Measurements from ENCODE around the gene ATG16L2.
"Not testable (repeated sequence)": the region's sequence is repeated elsewhere in the genome, so short reads cannot be mapped to it uniquely, and the experiment has no call there.

Gene ATG16L2

DNA sequence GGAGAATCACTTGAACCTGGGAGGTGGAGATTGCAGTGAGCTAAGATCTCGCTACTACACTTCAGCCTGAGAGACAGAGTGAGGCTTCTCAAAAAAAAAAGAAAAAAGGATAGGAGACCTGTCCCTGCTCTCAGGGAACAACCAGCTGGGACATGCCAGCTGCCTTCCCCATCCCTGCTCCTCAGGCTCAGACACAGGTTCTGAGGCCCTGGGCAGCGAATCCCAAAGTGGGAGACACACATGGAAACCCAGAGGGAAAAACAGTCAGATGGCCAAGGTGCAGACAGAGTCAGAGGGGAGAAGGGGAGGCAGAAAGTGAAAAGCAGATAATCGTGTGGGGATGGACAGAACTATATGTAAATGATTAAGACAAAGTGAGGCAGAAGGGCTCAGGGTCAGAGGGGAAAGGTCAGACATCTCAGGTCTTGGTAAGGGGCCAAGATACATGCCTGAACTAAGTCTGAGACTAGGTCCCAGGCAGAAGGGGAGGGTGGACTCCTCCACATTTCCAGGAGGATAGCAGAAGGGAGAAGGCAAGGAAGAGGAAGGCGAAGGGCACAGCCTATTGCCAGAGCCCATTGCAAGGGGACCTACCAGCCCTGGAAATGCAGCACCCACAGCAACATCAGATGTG lies 34.6 kb upstream of the ATG16L2 start:
- FAIRE-seq (no peak), DNase-seq (ENCODE audit: insufficient read length, low spot score) (no peak)

DNA sequence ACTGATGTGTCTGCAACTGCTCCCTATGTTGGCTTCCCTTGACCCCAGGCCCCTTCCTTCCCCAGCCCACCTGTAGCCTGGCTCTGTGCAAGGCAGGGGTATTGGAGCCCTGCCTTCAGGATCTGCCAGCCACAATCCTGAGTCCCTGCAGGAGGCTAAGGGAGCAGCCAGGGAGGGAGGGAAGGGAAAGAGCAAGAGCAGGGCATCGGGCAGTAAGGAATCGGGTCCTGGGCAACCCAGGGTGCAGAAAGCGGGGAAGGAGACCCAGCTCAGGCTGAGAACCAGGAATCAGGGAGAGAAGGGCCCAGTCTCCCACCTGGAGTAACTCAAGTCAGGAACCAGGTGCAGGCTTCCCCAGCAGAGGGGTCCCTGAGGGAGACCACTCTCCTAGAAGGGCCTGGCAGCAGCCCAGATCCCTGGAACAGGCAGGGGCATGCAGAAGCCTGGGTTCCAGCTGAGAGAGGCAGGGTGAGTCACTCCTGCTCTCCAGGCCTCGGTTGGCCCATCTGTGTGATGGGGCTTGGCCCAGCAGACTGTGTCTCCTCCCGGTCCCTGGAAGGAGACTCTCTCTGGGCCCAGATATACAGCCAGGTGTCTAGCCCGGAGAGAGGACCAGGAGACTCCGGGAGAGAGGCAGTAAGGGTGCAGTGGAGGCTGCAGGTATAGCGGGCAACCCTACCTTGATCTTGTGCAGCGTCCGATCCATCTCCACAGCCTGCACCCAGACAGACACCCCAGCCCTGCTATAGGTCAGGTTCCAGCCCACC lies 33.7 kb upstream of the ATG16L2 start:
- no peak for FAIRE-seq
- DNase-seq (ENCODE audit: insufficient read length, low spot score) = no peak

DNA sequence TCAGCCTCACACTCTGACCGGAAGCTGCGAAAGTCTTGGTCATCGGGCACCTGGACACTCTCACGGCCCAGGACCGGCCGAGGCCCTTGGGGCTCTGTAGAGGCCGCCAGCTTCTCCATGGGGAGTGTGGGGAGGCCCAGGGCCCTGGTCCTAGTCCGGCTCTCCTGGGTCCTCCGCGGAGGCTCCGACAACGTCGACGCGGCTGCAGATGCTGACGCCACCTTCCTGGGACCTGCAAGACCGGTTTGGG lies 33.2 kb upstream of the ATG16L2 start:
- FAIRE-seq = no peak
- no peak for DNase-seq (ENCODE audit: insufficient read length, low spot score)

DNA sequence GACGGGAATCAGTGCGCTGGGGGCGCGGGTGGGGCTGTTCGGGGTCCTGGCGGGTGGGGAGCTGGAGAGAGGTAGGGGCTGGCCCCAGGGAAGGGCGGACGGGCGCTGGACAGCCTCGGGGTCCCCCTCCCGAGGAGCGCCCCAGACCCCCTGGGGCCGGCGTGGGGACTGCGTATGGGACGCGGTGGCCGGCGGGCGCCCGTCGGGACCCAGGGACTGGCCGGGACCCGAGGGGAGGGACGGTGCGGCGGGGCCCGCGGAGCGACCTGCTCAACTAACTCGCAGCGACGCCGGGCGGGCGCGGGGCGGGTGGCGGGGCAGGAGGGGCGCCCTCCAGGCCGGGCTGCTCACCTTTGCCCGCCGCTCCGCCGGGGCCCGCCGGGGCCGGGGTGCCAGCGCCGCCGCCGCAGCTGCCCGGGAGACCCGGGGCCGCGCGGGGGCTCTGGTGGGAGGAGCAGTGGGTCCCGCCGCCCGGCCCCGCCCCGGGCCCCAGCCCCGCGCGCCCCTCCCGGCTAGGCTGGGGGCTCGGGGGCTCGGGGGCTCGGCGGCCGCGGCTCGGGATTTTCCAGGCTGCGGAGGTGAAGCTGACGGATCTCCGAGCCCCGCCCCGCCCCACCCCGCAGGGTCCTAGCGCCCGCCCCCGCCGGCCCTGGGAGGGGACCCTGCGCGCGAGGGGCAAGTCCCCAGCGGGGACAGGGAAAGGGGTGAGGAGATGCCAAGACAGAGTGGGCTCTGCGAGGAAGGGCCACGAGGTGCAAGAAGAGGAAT lies 32.7 kb upstream of the ATG16L2 start:
- peak; percentile 90 for DNase-seq (ENCODE audit: insufficient read length, low spot score)
- no peak for FAIRE-seq

DNA sequence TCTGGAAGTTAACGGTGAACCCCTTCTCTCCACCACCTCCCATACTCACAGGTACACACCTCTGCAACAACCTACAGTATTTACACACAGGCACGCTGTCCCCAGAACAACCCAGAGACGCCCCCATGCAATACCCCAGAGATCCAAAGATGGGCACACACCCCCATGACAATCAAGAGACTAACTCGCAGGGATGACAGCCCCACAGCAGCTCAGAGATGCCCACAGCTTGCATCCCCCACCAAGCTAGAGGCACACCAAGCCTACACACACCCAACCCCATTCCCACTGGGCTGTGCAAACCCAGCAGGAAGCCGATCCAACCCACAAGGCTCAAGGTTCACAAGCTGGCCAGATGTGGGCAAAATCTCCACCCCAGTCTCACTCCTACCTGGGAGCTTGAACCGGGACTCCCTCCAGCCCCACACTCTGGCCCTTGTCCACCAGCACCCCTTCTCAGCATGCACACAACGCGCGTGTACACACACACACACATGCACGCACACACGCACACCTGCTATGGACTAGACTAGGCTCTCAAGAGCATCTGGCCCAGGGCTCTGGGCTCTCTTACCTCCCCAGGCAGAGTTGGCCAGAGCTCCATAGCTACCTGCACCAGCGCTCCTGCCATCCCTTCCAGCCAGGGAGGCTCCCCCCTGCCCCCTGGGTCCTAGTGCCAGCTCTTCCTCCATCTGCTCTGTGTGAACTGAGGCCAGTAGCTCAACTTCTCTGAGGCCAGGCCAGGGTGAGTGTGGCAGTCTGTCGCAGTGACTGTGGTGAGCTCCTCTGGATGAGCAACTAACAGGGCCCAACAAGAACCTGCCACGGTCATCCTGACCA lies 31.9 kb upstream of the ATG16L2 start:
- FAIRE-seq (peak; percentile 4), DNase-seq (ENCODE audit: insufficient read length, low spot score) (no peak)

DNA sequence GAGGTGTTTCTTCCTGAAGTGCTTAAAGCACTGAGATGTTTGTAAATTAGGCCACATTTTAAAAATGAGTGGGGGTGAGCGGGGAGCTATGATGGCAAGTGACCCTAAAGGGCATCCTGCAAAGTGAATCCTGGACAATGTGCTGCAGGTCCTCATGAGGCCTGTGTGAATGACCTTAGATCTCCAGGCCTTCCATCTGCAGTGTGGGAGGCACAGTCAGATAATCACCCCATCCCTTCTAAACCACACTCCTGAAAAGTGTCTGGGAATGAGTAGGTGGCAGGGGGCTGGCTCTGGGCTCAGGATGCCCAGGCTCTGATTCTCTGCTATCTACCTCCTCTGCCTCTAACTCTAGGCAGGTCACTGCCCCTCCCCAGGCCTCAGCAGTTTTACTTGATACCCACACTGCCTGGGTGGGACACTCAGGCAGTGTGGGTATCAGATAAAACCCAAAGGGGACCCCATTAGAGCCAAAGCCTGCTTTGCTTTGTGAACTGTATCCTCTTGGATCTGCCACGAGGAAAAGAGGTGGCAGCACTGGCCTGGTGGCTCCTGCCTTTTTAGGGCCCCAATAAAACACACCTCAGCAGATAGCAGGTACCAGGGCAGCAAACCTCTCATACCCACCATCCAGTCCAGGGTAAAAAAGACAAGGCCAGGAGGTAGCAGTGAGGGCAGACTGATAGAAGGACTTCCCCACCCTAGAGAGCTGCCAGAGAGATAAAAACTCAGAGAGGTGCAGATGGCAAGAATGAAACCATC lies 30.9 kb upstream of the ATG16L2 start:
- FAIRE-seq (no peak), DNase-seq (ENCODE audit: insufficient read length, low spot score) (no peak)

DNA sequence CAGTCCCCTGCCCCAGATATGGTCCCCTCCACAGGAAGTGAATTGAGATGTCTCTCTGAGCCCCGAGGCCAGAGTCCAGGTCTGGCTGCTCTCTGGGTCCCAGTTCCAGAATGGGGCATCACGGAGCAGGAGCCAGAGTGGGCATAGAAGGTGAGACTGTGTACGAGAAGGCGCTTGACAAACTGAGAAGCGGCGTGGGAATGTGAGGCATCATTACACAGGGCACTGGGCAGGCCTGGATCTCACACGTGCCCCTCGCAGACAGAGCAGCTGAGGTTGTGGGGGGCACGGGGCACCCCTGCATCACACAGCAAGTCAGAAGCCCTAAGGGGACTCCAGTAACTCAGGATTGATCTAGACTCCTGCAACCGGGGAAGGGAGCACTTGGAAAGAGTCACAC lies 29.5 kb upstream of the ATG16L2 start:
- DNase-seq (ENCODE audit: insufficient read length, low spot score) (no peak), FAIRE-seq (no peak)

DNA sequence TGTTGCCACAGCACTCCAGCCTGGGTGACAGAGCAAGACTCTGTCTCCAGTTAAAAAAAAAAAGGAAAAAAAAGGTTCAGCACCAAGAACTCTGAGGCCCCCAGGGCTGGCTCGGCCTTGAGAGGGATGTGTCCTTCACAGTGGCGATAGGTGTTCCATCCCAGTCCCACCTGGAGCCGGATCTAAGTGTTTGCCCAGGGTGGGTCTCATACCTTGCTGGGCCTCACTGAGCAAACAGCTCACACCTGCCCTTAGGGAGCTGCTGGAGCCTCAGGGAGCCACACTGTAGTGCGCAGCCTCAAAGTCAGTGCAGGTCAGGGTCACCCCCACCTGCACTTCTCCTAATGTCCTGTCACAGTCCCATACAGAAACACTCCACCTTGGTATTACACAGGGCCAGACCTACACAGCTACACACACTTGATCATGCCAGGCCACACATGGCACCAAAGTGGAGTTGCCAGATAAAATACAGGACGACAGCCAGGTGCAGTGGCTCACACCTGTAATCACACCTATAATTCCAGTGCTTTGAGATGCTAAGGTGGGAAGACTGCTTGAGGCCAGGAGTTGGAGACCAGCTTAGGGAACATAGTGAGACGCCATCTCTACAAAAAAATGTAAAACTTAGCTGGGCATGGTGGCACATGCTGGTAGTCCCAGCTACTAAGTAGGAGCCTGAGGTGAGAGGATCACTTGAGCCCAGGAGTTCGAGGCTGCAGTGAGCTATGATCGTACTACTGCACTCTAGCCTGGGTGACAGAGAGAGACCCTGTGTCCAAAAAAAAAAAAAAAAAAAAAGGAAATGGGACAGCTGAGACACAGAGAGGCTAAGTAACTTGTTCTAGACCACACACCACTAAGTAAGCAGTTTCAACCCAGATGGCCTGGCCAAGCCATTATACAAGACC lies 27.7 kb upstream of the ATG16L2 start:
- DNase-seq (ENCODE audit: insufficient read length, low spot score) (no peak), FAIRE-seq (no peak)

DNA sequence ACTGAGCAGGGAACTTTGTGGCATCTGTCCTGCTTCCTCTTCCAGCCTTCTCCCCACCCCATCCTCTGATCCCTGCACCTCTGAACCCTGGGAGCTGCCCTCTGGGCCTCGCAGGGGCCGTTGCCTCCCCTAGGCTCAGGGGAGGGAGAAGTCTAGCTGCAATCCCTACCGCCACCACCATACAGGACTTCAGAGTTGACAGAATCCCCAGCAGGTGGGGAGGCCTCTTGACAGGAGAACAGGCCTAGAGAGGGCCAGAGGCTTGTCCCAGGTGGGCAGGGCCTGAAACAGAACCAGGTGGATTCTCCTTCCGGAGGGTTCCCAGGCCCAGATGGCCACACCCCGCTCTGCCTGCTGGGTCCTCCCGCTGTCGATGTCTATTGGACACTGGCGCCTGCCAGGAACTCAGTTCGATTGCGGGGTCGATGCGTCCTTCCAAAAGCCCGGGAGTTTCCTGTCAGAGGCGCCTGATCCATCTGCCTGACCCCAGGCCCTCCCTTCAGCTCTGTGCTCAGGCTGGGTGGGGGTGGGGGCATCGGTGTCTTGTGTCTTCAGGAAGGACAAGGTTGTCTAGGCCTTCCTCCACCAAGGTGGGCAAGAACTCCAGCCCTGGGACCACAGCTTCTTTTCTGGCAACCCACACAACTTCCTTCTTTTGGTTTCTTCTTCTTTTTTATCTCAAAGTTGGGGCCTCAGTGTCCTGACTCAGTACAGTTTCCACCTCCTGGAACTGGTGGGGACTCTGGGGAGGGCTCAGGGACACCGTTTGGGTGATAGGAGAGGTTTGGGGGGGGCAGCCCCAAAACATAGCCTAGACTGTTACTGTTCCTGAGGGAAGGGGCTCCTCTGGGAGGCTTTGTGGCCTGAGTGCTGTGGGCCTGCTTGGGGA lies 26.8 kb upstream of the ATG16L2 start:
- FAIRE-seq = peak; percentile 14
- DNase-seq (ENCODE audit: insufficient read length, low spot score) = peak; percentile 75

DNA sequence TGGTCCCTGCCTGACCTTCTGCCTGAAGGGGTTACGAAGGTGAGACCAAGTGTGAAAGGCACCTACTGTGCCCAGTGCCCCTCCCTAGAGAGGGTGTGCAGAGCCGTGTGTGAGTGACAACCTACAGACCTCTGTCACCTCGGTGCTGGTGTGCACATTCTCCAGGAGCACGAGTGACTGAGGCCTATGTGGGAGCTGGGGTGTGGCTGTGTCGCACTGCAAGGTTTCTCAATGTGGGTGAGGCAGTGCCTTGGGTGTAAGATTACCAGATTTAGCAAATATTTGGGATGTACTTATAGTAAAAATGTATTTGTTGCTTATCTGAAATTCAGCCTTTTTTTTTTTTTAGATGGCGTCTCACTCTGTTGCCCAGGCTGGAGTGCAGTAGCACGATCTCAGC lies 26.0 kb upstream of the ATG16L2 start:
- no peak for DNase-seq (ENCODE audit: insufficient read length, low spot score)
- no peak for FAIRE-seq

DNA sequence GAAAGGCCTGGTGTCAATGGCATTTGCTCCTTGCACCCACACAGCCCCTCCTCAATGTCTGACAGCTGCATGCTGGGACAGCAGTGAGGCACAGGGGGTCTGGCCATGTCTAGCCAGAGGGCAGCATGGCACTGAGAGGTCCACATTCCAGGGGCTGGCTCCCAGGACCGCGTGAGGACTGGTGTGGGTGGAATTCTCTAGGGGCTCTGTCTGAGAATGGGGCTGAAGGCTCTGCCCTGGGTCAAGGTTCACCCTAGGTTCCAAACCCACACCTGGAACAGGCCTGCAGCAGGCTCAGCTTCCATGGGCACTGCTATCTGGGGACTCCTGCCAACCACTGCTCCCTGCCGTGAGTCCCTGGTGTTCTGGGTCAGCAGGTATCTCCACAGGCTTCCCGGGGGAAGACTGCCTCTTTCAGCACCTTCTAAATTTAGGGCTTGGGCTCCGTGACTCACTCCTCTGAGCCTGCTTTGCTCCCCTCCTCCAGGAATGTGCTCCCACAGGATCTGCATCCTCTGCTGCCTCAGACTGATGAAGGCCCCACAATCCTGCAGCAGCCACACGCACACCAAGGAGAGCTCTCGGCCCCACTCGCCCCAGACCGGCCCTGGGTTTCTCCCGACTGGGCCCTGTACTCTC lies 24.6 kb upstream of the ATG16L2 start:
- FAIRE-seq (no peak), DNase-seq (ENCODE audit: insufficient read length, low spot score) (no peak)

DNA sequence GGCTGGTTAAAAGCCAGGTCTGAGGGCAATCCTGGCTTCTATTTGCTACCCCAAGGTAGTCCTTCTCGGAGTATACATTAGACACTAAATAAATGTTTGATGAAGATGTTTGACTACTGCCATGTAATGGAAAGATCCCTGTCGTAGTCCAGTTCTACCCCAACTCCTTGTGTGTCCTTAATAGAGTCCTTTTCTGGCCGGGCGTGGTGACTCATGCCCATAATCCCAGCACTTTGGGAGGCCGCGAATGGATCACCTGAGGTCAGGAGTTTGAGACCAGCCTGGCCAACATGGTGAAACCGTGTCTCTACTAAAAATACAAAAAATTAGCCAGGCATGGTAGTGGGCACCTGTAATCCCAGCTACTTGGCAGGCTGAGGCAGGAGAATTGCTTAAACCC lies 23.0 kb upstream of the ATG16L2 start:
- FAIRE-seq; DNase-seq (ENCODE audit: insufficient read length, low spot score): not testable (repeated sequence)

DNA sequence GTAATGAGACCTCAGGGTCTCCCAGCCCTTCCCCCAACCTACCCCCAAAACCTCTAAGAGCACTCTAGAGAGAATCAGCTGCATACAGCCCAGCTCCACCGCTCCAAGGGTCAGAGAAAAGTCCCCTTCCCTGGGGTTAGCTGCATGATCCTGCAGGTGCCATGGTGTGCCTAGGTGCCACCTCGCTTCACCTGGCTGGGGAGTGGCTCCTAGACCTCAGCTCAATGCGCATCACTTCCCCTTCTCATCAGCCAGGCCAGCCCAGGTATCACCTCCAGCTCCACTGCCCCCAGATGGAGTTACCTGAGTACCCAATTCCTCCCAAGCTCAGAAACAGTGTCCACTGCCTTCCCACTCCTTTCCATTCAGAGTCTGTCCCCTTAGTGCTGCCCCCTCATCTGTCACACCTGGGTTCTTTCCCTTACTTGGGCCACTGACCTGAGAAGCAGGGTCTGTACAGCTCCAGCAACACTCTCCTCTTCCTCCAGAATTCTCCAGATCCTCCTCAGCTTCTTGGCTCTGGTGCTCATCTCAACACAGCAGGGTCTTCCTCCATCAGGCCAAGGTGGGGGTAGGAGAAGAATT lies 21.7 kb upstream of the ATG16L2 start:
- FAIRE-seq (no peak), DNase-seq (ENCODE audit: insufficient read length, low spot score) (no peak)

DNA sequence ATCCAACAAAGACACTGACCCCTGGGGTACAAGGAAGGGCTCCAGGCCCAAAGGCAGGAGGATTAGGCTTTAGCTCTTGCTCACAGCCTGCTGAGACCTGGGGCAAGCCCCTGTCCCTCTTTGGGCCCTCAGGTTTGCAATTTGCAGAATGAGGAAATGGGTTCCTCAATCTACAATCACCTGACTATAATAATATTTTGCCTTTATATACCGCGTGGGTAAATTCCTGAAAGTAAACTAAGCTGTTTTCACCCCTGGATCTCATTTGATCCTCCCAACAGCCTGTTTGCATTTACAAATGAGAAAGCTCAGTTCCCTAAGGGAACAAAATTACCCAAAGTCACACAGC lies 21.2 kb upstream of the ATG16L2 start:
- no peak for FAIRE-seq
- no peak for DNase-seq (ENCODE audit: insufficient read length, low spot score)

DNA sequence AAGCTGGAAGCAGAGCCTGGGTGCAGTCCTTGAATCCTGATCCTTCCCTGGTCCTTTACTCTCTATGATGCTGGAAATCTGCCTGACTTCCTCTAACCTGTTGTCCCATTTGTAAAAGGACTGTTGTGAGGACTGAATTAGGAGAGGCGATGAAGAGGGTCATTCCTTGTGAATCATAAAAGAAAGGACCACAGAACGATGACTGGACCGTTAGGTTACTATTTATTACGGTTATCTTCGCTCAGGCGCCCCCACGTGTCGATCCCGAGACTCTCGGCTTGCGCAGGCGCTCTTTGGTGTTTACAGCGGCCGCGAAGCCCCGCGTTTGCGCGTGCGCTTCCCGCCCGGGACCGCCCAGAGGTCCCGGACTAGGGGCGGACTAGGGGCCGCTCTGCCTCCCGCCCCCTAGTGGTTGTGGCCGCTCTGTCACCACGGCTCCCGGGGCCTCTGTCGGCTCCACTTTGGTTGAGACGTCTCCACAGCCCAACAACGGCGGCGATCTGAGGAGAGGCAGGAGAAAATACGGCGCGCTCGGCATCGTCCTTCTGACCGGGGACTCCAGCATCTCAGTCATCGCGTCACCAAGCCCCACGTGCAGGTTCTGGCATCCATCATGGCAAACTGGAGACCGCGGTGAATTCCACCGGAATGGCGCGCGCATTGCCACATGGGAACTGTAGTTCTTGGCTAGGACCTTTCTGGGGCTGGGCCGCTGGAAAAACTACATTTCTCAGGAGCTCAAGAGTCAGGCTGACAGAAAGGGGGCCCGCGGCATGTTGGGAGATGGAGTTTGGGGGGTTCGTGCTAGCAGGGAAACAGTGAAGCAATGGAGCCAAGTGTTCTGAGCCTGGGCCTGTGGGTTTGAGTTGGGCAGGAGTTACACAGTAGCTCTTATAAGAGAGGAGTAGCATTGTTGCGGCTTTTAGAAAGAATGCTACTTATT lies 20.5 kb upstream of the ATG16L2 start, which contains the start of gene STARD10:
Gene STARD10, minus strand, starts transcription at position 623 of the 943 bp plus-strand sequence. CDS start 12,866 bp downstream, outside the sequence.
- DNase-seq (ENCODE audit: insufficient read length, low spot score) (peak; percentile 85), FAIRE-seq (peak; percentile 99)

DNA sequence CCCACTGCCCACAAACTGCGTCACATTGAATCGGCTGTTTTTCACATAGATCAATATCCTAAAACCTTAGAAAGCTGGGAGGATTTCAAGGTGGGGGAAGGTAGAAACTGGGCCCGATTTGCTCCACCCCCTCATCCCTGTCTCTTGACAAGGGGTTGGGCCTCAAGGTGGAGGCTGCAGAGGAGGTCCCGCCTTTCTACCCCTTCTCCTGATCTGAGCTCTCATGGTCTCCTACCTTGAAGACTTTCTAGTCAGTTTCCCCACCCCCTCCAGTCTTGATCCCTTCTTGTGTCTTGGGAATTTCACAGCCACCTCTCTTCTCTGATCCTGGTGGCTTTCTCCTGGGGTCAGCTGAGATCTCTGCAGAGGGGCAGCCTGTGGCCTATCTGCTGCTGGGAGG lies 15.8 kb upstream of the ATG16L2 start:
- DNase-seq (ENCODE audit: insufficient read length, low spot score) (no peak), FAIRE-seq (no peak)
